Lower leg skin (tissue), 3 donors: Measurements from ENCODE around the gene CD28.

ENCODE experiments used
- POLR2A ChIP-seq, 2 donors: fragments of 450-650 bp; IDR thresholded peaks; one replicate each; pipeline ENCODE4 v1.6.1; 2016 to 2017; ENCODE audit warnings: antibody characterized with exemption in 2 of 2, mild to moderate bottlenecking in 1 of 2, moderate library complexity in 1 of 2
- TF ChIP-seq, protein P1 (sequence below), 3 donors: fragments of 450-650 bp; IDR thresholded peaks; one replicate each; pipeline ENCODE4 v1.5.1; 2016; ENCODE audit warnings: antibody characterized with exemption in 3 of 3, mild to moderate bottlenecking in 3 of 3, moderate library complexity in 2 of 3

GRCh38 chr2:203714112-203714511 lies 7.7 kb downstream of the CD28 start:
- TF ChIP-seq, protein P1, sequence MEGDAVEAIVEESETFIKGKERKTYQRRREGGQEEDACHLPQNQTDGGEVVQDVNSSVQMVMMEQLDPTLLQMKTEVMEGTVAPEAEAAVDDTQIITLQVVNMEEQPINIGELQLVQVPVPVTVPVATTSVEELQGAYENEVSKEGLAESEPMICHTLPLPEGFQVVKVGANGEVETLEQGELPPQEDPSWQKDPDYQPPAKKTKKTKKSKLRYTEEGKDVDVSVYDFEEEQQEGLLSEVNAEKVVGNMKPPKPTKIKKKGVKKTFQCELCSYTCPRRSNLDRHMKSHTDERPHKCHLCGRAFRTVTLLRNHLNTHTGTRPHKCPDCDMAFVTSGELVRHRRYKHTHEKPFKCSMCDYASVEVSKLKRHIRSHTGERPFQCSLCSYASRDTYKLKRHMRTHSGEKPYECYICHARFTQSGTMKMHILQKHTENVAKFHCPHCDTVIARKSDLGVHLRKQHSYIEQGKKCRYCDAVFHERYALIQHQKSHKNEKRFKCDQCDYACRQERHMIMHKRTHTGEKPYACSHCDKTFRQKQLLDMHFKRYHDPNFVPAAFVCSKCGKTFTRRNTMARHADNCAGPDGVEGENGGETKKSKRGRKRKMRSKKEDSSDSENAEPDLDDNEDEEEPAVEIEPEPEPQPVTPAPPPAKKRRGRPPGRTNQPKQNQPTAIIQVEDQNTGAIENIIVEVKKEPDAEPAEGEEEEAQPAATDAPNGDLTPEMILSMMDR (IDR thresholded peaks at IDR 0.05): no peak
- TF ChIP-seq POLR2A (IDR thresholded peaks at IDR 0.05): no peak
